Activated T-helper 1 cell treated with anti-CD3 and anti-CD28 coated beads, Interleukin-12 subunit alpha, Interleukin-12 subunit beta, Interleukin-2, Interleukin-4 antibody, amounts not matched to agents 30 ng/mL and 10 ng/mL and 1 ng/mL, durations not matched to agents 14 hours and 24 hours and 36 hours (primary cell): ENCODE data around the gene BCAR1. TPM values are rescaled to one million over a fixed set of nuclear protein-coding genes. Genes with fewer than 3 reads are reported as not detected.
A peak's percentile ranks its signal among the peaks of the same experiment; 100 is the strongest.

Experiments used
- DNase-seq: peaks from one replicate; pipeline ENCODE4 v3.0.0; 2021; ENCODE audit warnings: low spot score
- H3K27ac Mint-ChIP-seq: one replicate; pipeline ENCODE4 v1.8.0; 2021; ENCODE audit warnings: mild to moderate bottlenecking, mixed read lengths
- H3K27me3 Mint-ChIP-seq: one replicate; pipeline ENCODE4 v1.8.0; 2022; ENCODE audit warnings: mild to moderate bottlenecking, moderate library complexity, mixed read lengths; ENCODE audit not compliant: insufficient read depth
- H3K36me3 Mint-ChIP-seq: one replicate; pipeline ENCODE4 v1.8.0; 2021; ENCODE audit warnings: low read depth, mixed read lengths
- H3K4me1 Mint-ChIP-seq: one replicate; pipeline ENCODE4 v1.8.0; 2021; ENCODE audit warnings: low read depth, mixed read lengths
- H3K4me3 Mint-ChIP-seq: one replicate; pipeline ENCODE4 v1.8.0; 2021; ENCODE audit warnings: mild to moderate bottlenecking, moderate library complexity, mixed read lengths
- H3K9me3 Mint-ChIP-seq: one replicate; pipeline ENCODE4 v1.8.0; 2021; ENCODE audit warnings: mixed read lengths
- intact Hi-C: fragments of 100-400 bp; cut with micrococcal nuclease; formaldehyde crosslinking; loops from one replicate; pipeline ENCODE4 v1.15.1; 2024
- total RNA-seq: library from RNA; stranded (reverse); gene quantifications from 2 replicates; pipeline ENCODE4 v1.2.3, GENCODE V29; 2022

BCAR1 gene
- total RNA-seq, 1 donor from 2014 or later = 0.13 TPM

GRCh38 chr16:75237398-75238131, 13.9 kb downstream of the BCAR1 start:
- Mint-ChIP-seq H3K27ac (no peak overlapping the region), H3K4me3 (no peak overlapping the region), H3K4me1 (no peaks in the 10 kb centered on the region), H3K27me3 (peaks cover 7% of the 10 kb centered on the region), H3K9me3 (no peaks in the 10 kb centered on the region), H3K36me3 (no peaks in the 10 kb centered on the region)
- intact Hi-C loops = no loop called here
- no peak for DNase-seq

- Mint-ChIP-seq H3K27ac (no peak overlapping the region), H3K36me3 (no peaks in the 10 kb centered on the region), H3K4me1 (no peaks in the 10 kb centered on the region), H3K27me3 (peaks cover 7% of the 10 kb centered on the region), H3K4me3 (no peak overlapping the region), H3K9me3 (no peaks in the 10 kb centered on the region)
- no peak for DNase-seq
- intact Hi-C loops = no loop called here
Observed at GRCh38 chr16:75236736-75237397, 14.6 kb downstream of the BCAR1 start.

DNA sequence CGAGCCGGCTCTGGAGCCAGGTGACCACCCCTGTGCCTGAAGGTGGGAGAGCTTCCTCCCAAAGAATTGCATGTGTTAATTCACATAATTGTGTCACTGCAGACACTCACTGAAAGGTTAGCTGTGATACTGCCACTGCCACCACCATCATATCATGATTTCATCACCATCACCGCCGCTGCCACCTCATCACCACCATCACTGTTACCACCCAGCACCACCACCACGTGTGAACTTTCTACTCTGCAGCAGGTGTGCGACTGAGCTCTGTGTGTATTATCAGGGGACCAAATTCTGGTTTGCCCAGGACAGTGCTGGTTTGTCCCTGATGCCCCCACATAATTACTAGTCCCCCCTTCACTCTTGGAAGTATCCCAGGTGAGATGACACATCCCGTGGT, 15.2 kb downstream of the BCAR1 start:
- H3K4me3 Mint-ChIP-seq = no peak overlapping the region
- peaks cover 7% of the 10 kb centered on the region for H3K27me3 Mint-ChIP-seq
- no peaks in the 10 kb centered on the region for H3K4me1 Mint-ChIP-seq
- no peak for DNase-seq
- no peak overlapping the region for H3K27ac Mint-ChIP-seq
- H3K36me3 Mint-ChIP-seq = no peaks in the 10 kb centered on the region
- intact Hi-C loops = no loop called here
- no peaks in the 10 kb centered on the region for H3K9me3 Mint-ChIP-seq

DNA sequence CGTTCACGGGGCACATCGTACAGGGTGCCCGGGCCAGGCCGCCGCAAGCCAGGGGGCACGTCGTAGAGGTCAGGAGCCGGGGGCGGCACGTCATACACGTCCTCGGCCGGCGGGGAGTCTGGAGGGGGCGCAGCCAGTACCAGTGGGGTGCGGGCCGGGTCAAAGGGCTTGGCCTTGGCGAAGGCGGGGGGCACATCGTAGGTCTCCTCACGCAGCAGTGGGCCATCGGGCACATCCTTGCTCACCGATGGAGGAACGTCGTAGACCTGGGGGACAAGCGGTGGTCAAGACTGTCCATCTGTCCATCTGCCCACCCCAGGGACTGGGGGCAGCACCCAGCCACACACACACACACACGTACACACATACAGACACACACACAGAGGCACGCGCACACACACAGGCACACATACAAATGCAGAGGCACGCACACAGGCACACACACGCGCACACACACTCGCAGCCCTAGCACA, 15.7 kb downstream of the BCAR1 start:
- no peak overlapping the region for H3K27ac Mint-ChIP-seq
- H3K4me3 Mint-ChIP-seq = no peak overlapping the region
- no peaks in the 10 kb centered on the region for H3K4me1 Mint-ChIP-seq
- no peak for DNase-seq
- no peaks in the 10 kb centered on the region for H3K36me3 Mint-ChIP-seq
- peaks cover 8% of the 10 kb centered on the region for H3K27me3 Mint-ChIP-seq
- no peaks in the 10 kb centered on the region for H3K9me3 Mint-ChIP-seq
- intact Hi-C loops = no loop called here

DNA sequence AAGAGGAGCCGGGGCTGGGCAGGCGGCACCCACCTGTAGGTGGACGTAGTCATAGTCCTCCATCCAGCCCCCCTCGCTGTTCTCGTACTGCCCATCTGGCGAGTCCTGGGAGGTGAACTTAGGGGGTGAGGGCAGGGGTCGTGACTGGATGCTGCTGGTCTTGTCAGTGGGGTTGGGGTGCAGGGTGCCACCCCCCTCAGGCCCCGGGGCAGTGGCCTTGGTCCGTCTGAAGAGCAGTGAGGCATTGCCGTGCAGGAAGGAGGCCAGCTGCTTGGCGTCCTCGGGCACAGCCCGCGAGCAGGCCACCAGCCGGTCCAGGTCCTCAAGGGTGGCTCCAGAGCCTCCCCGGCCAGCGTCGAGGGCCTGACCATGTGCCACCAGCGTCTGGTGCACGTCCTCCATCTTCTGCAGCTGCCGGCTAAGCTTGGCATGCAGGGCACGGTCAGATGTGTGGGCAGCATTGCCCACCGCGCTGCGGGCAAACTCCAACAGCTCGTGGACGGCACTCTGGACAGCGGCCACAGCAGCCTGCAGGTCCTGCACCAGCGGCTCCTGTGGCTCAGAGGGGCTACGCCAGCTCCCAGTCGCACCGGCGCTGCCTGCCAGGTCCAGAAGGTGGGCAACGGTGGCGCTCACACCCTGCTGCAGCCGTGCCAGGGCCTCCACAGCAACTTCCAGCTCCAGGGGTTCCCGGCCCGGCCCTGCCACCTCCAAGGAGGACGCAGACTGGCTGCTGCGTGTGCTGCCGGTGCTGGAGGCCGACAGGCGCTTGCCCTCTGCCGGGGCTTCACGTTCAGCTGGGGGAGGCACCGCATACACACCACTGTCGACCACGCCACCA, 16.3 kb downstream of the BCAR1 start:
- H3K4me3 Mint-ChIP-seq = no peak overlapping the region
- H3K36me3 Mint-ChIP-seq = no peaks in the 10 kb centered on the region
- no peaks in the 10 kb centered on the region for H3K4me1 Mint-ChIP-seq
- no peaks in the 10 kb centered on the region for H3K9me3 Mint-ChIP-seq
- H3K27ac Mint-ChIP-seq = no peak overlapping the region
- intact Hi-C loops = loop anchor here (1.0 to 5.0 kb wide), 3 partner anchors 38 to 168 kb away; no protein-coding TSS in a partner anchor
- peaks cover 13% of the 10 kb centered on the region for H3K27me3 Mint-ChIP-seq
- no peak for DNase-seq

GRCh38 chr16:75233611-75233938, 17.8 kb downstream of the BCAR1 start:
- H3K4me3 Mint-ChIP-seq = no peak overlapping the region
- H3K27me3 Mint-ChIP-seq = peaks cover 9% of the 10 kb centered on the region
- no peaks in the 10 kb centered on the region for H3K36me3 Mint-ChIP-seq
- H3K4me1 Mint-ChIP-seq = no peaks in the 10 kb centered on the region
- no peak for DNase-seq
- H3K9me3 Mint-ChIP-seq = no peaks in the 10 kb centered on the region
- intact Hi-C loops = loop anchor here (1.0 to 5.0 kb wide), 2 partner anchors 36 to 531 kb away; no protein-coding TSS in a partner anchor
- H3K27ac Mint-ChIP-seq = peak overlapping the region; percentile 65

- intact Hi-C loops = loop anchor here (5.0 kb wide), 1 partner anchor 34 kb away; no protein-coding TSS in a partner anchor
Observed at GRCh38 chr16:75231570-75231969, 19.9 kb downstream of the BCAR1 start.

DNA sequence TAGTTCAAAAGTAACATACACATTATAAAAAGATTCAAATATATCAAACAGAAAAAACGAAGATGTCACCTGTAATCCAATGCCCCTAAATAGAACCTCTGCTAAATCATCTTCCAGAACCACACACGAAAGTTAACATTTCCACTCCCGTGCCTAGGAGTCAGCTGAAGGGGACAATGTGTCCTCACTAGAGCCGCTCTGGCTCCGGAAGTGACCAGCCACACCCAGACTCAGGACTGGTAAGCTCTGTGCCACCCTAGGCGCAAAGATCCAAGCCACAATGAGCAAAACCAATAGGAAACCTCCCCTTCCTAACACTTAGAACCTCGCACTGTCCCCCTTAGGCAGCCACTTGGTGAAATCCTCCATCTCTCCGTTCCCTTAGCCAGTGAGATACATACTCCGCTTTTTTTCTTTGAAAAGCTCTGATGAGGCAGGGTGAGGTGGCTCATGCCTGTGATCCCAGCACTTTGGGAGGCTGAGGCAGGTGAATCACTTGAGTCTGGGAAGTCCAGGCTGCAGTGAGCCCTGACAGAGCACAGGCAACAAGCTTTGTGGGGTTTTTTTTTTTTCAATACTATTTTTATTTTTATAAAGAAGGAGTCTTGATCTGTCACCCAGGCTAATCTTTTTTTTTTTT, 20.8 kb downstream of the BCAR1 start:
- no peaks in the 10 kb centered on the region for H3K36me3 Mint-ChIP-seq
- no peaks in the 10 kb centered on the region for H3K4me1 Mint-ChIP-seq
- intact Hi-C loops = loop anchor here (5.0 kb wide), 1 partner anchor 33 kb away; no protein-coding TSS in a partner anchor
- H3K4me3 Mint-ChIP-seq = no peak overlapping the region
- no peaks in the 10 kb centered on the region for H3K9me3 Mint-ChIP-seq
- DNase-seq = no peak
- no peak overlapping the region for H3K27ac Mint-ChIP-seq
- H3K27me3 Mint-ChIP-seq = peaks cover 7% of the 10 kb centered on the region

More at GRCh38 chr16:75231570-75231969, 19.9 kb downstream of the BCAR1 start:
- no peak overlapping the region for H3K4me3 Mint-ChIP-seq
- H3K4me1 Mint-ChIP-seq = no peaks in the 10 kb centered on the region
- no peaks in the 10 kb centered on the region for H3K9me3 Mint-ChIP-seq
- no peak overlapping the region for H3K27ac Mint-ChIP-seq
- peaks cover 9% of the 10 kb centered on the region for H3K27me3 Mint-ChIP-seq
- DNase-seq = no peak
- H3K36me3 Mint-ChIP-seq = no peaks in the 10 kb centered on the region

DNA sequence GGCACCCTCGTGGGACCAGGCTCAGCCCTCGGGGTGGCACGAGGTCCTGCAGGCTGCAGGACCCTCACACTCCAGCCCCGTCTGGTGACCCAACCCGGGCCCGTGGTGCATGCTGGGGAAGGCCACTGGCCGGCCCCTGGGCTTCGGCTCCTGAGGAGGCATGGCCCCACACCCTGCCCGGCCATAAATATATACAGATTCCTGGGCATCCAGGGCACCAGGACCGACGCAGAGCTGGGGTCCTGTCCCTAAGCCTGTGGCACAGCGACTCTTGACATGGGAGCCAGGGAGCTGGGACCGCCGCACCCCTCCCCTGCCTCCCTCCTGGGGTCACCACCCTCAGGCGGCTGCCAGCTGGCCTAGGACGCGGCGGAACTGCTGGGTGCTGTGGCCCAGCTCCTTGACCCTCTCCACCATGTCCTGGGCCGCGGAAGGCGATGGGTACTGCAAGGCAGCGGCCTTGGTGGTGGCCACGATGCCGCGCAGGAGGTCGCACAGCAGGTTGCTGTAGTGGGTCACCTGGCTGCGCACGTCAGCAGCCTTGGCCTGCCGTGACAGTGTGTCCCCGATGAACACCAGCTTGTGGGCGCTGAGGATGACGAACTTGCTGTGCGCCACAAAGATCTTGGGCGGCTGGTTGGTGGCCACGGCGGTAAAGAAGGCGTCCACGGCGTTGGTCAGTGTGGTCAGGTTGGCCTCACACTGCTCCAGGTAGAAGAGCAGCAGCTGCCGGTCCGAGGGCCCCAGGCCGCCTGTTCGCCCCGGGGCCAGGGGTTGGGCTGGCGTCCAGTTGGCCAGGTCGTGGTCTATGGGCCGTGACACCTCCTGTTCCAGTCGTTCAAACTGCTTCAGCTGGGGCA, 22.0 kb downstream of the BCAR1 start:
- peaks cover 7% of the 10 kb centered on the region for H3K27me3 Mint-ChIP-seq
- no peak overlapping the region for H3K4me3 Mint-ChIP-seq
- DNase-seq = no peak
- intact Hi-C loops = loop anchor here (5.0 kb wide), 1 partner anchor 32 kb away; no protein-coding TSS in a partner anchor
- H3K27ac Mint-ChIP-seq = no peak overlapping the region
- H3K4me1 Mint-ChIP-seq = no peaks in the 10 kb centered on the region
- H3K9me3 Mint-ChIP-seq = no peaks in the 10 kb centered on the region
- H3K36me3 Mint-ChIP-seq = no peaks in the 10 kb centered on the region

GRCh38 chr16:75228143-75228976, 23.1 kb downstream of the BCAR1 start:
- DNase-seq = no peak
- intact Hi-C loops = no loop called here
- H3K36me3 Mint-ChIP-seq = no peaks in the 10 kb centered on the region
- peaks cover 5% of the 10 kb centered on the region for H3K27me3 Mint-ChIP-seq
- H3K4me3 Mint-ChIP-seq = no peak overlapping the region
- H3K4me1 Mint-ChIP-seq = no peaks in the 10 kb centered on the region
- H3K27ac Mint-ChIP-seq = no peak overlapping the region
- no peaks in the 10 kb centered on the region for H3K9me3 Mint-ChIP-seq

GRCh38 chr16:75227361-75228142, 23.9 kb downstream of the BCAR1 start:
- Mint-ChIP-seq H3K36me3 (no peaks in the 10 kb centered on the region), H3K9me3 (no peaks in the 10 kb centered on the region), H3K27me3 (peaks cover 5% of the 10 kb centered on the region), H3K4me1 (no peaks in the 10 kb centered on the region), H3K4me3 (no peak overlapping the region), H3K27ac (no peak overlapping the region)
- no peak for DNase-seq
- intact Hi-C loops = no loop called here
